NOMO-1 treated with DMSO at 0.1 percent for 48 hours (cell line): ENCODE measurements around the gene TSHZ1.
A peak's percentile ranks its signal among the peaks of the same experiment; 100 is the strongest.

Experiments
- DNase-seq: peaks from one replicate; lab custom pipeline; 2025; ENCODE audit not compliant: unreplicated experiment; lab: John Stamatoyannopoulos, UW

Gene TSHZ1

GRCh38 chr18:75207310-75208154, 3.1 kb upstream of the TSHZ1 start:
- DNase-seq, result no peak

GRCh38 chr18:75208155-75208835, 2.3 kb upstream of the TSHZ1 start:
- DNase-seq, result peak; percentile 28

GRCh38 chr18:75208836-75209128, 1.8 kb upstream of the TSHZ1 start:
- DNase-seq, result no peak

DNA sequence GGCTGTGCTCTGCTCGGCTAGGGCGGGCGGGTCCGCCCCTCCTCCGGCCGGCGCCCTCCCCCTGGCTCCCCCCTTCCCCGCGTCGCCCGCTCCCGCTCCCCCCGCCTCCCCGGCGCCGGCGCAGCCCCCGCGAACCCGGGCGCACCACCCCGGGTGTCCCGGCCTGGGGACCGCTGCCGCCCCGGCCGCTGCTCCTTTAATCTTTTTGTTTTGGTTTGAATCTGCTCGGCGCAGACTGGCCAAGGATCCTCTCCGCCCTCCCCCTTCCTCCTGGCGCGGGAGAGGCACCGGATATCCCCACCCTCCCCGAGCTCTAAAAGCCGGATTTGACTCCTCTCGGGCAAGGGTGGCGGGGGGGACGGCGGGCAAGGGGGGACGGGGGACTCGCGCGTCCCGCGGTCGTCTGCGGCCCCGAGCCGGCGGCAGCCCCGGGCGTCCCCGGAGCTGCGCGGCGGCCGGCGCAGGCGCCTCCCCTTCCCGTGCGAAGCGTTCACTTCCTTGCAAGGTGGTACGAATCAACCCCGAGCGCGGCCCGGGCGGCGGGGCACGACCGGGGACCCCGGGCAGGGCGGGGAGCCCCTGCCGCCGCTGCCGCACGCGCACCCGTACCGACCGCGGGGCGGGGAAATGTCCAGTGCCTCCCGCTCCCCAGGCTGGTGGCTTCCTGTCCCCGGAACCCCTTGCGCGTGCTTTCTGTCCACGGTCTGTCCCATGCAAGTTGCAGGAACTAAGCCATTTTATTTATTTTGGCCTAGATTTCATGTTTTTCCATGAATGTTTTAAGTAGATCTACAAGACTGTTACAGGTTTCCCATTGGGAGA, 1.3 kb upstream of the TSHZ1 start, which contains the start of gene PTGR3:
TSS of gene PTGR3 (minus strand) at position 11 of the 822 bp plus-strand sequence. CDS start 81 bp downstream, outside the sequence.
- peak; percentile 78 for DNase-seq

- peak; percentile 38 for DNase-seq
Observed at GRCh38 chr18:75209951-75210258, 692 bp upstream of the TSHZ1 start.

DNA sequence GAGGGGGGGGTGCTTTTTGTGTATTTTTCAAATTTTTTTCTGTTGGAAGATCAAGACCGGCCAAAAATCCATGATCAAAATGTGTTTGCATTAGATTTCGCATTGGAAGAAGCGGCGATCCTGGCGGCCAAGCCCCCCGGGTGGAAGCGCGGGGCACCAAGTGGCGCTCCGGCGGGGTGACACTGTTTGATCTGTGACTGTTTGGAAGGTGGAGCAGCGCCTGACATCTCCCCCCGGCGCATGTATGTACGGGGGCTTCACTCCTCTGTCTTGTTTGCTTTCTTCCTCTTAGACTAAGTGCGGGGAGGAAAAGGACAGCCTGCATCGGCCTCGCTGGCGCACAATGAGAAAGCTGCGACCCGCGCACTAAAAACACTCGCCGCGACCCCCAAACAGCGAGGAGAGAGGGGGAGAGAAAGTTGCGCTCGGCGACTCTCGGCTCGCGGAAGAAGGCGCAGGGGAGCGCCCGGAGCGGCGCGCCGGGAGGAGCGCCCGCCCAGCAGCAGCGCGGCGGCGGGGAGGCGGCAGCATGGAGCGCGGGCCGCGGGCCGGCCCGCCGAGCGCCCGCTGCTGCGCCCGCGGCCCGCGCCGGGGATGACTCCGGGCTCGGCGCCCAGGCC, 515 bp downstream of the TSHZ1 start:
- no peak for DNase-seq

DNA sequence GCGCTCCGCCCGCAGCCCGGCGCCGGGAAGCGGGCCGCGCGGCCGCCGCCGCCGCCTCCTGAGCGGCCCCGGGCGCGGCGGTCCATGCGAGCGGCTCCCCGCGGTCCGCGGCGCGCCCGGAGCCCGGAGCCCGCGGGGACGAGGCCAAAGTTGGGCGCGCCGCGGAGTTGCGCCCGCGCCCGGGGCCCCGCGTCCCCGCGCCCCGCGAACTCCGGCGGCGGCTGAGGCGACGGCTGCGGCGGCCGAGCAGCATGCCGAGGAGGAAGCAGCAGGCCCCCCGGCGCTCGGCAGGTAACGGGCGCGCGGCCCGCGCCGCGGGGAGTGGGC, 992 bp downstream of the TSHZ1 start:
- DNase-seq, result no peak

GRCh38 chr18:75211953-75212750, 1.6 kb downstream of the TSHZ1 start:
- no peak for DNase-seq

GRCh38 chr18:75212751-75213090, 2.1 kb downstream of the TSHZ1 start:
- DNase-seq, result no peak

- DNase-seq, result no peak
Observed at GRCh38 chr18:75213611-75214331, 3.2 kb downstream of the TSHZ1 start.

DNA sequence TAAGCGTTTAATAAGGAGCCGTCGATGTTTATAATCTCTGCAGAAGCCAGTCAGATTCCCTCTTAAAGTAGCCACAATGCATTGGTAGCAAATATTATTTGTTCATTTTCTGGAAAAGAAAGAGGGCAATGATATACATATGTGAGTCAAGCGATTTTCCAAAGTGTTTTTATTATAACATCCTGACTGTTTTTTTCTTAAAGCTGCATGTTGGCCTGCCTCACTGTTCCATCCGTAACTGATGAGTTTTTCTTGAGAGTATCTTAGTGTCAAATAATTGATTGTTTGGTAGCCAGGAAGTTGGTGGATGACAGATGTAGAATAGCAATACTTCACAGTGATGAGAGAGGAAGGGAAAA, 3.7 kb downstream of the TSHZ1 start:
- no peak for DNase-seq

DNA sequence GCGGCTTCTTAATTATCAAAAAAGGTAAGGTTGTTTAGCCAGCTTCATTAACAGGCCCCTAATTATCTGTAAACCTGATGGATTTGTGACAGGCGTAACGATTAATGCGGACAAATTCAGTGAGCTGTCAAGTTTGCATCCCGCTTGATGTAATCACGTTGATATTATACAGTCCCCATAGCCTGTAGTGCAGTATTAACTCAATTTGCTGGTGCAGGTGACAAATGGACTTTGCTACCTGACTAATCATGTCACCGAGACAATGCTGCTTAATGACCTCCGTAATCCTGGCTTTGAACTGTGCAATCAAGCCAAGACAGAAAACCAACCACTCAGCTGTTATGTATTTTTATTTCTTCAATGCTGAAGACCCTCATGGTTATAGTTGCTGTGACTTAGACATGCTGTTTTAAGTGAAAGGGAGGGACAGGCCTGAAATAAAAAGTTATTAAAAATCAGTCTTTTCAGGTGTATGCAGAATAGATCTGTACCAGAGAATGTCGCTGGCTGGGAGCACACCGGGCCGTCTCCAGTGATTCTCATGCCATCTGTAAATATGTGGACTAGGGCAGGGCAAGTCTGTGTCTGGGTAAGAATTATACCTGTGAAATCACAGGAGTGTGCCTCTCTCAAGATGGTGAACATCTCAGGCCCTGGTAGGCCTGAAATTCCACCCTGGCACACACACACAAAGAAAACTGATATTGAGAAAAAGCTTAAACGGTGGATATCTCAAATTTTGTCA, 4.3 kb downstream of the TSHZ1 start:
- no peak for DNase-seq

- no peak for DNase-seq
Observed at GRCh38 chr18:75215663-75216062, 5.1 kb downstream of the TSHZ1 start.

- peak; percentile 67 for DNase-seq
Observed at GRCh38 chr18:75216212-75216910, 5.8 kb downstream of the TSHZ1 start.

DNA sequence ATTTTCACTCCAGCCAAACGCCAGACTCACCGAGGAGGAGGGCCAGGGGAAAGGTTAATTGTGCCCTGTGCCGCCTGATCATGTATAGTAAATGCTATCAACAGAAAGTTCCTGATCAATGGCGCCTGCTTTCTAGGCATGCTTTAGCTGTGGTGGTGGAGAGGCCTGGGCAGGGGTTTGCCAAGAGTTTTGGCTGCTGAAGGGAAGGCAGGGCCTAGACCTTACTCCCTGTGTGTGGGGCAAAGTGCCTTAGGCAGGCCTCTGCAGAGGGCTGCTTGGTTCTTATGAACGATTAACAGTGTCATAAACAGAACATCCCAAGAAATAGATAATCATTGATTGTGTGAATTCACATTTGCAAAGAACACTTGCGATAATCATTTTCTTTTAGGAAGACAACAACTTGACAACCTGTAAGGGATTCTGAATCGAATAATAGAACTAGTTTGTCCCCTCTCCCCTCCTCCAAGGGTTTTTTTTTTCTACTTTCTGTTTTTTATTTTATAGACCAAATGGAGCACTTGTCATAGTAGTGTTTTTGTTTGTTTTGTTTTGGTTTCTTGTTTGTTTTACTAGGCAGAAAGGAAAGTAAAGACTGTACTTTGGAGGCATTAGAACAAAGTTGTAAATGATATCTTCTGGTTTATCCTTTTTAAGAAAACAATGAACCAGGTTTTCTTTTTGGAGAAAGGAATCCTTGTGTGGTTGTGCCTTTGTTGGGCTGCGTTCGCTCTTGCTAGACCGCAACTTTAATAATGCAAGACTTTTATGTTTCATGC, 6.5 kb downstream of the TSHZ1 start:
- DNase-seq, result no peak

- no peak for DNase-seq
Observed at GRCh38 chr18:75218065-75218923, 7.7 kb downstream of the TSHZ1 start.

DNA sequence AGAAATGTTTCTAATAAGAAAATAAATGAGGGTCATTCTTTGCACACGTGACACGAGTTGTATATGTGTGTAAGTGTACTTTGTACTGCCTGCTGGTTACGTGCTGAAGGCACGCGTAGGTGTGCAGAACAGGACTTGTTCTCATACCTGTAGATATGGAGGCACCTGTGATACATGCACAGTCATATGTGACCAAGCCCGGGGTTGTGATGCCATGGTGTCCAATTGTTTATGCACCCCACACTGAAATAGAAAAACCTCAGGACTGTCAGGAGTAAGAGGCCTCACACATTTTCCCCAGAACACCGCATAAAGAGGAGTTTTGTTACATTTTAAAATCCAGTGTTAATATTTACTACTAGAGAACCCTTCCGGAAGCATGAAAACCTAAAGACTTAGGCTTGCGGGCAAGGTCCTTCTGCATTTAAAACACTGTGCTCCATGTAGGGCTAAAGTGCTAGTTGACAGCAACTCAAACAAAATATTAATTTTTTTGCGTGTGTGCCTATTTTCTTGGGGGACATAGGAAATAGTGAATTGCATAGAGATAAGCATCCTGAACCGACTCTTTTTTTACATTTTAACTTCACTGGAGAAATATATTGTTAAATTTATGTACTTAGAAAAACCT, 9.3 kb downstream of the TSHZ1 start:
- no peak for DNase-seq
